SK-N-SH treated with all-trans-retinoic acid at 6 μM for 48 hours (cell line): ENCODE data around the gene RPUSD2.

Experiments used
- ATAC-seq: fragments of 200-7000 bp; cut with Tn5 transposase; 3 replicates; pipeline ENCODE4 v1.9.1; 2020; ENCODE audit warnings: mild to moderate bottlenecking, moderate library complexity
- ARNTL ChIP-seq: fragments of 450-650 bp; formaldehyde crosslinking; IDR thresholded peaks from 2 replicates; pipeline ENCODE4 v1.5.0; 2020; ENCODE audit warnings: low read depth, mild to moderate bottlenecking, moderate library complexity, borderline replicate concordance
- BACH2 ChIP-seq: fragments of 250-450 bp; sonication (Bioruptor Pico); IDR thresholded peaks from 2 replicates; pipeline ENCODE4 v1.9.0; 2021; ENCODE audit warnings: mild to moderate bottlenecking, borderline replicate concordance
- CSRNP3 ChIP-seq: fragments of 250-450 bp; sonication (Bioruptor Pico); IDR thresholded peaks from 2 replicates; pipeline ENCODE4 v1.5.1; 2021; ENCODE audit warnings: mild to moderate bottlenecking, moderate library complexity
- ESRRG ChIP-seq: fragments of 250-450 bp; sonication (Bioruptor Pico); IDR thresholded peaks from 2 replicates; pipeline ENCODE4 v1.6.1; 2021; ENCODE audit warnings: mild to moderate bottlenecking
- GLIS3 ChIP-seq: fragments of 250-450 bp; sonication (Bioruptor Pico); IDR thresholded peaks from 2 replicates; pipeline ENCODE4 v1.5.0; 2020; ENCODE audit warnings: mild to moderate bottlenecking, moderate library complexity
- PATZ1 ChIP-seq: fragments of 250-450 bp; sonication (Bioruptor Pico); IDR thresholded peaks from 2 replicates; pipeline ENCODE4 v1.8.0; 2020; ENCODE audit warnings: mild to moderate bottlenecking, moderate library complexity, borderline replicate concordance
- POU6F1 ChIP-seq: fragments of 250-450 bp; sonication (Bioruptor Pico); IDR thresholded peaks from 2 replicates; pipeline ENCODE4 v1.8.0; 2021; ENCODE audit warnings: low read depth, mild to moderate bottlenecking, moderate library complexity, borderline replicate concordance
- PPARA ChIP-seq: fragments of 250-450 bp; sonication (Bioruptor Pico); IDR thresholded peaks from 2 replicates; pipeline ENCODE4 v1.5.0; 2020; ENCODE audit warnings: mild to moderate bottlenecking, borderline replicate concordance
- SNAI2 ChIP-seq: fragments of 250-450 bp; sonication (Bioruptor Pico); IDR thresholded peaks from 2 replicates; pipeline ENCODE4 v1.5.0; 2020; ENCODE audit warnings: mild to moderate bottlenecking, moderate library complexity
- TCF4 ChIP-seq: fragments of 250-450 bp; sonication (Bioruptor Pico); IDR thresholded peaks from 2 replicates; pipeline ENCODE4 v1.8.0; 2021; ENCODE audit warnings: mild to moderate bottlenecking, moderate library complexity, borderline replicate concordance
- TSHZ2 ChIP-seq: fragments of 250-450 bp; sonication (Bioruptor Pico); IDR thresholded peaks from 2 replicates; pipeline ENCODE4 v1.5.0; 2020; ENCODE audit warnings: mild to moderate bottlenecking, moderate library complexity
- ZC3H10 ChIP-seq: fragments of 250-450 bp; sonication (Bioruptor Pico); IDR thresholded peaks from 2 replicates; pipeline ENCODE4 v1.5.1; 2021; ENCODE audit warnings: mild to moderate bottlenecking, moderate library complexity
- ZFP3 ChIP-seq: fragments of 250-450 bp; sonication (Bioruptor Pico); IDR thresholded peaks from 2 replicates; pipeline ENCODE4 v1.5.0; 2020; ENCODE audit warnings: mild to moderate bottlenecking, moderate library complexity
- ZFP30 ChIP-seq: fragments of 450-650 bp; formaldehyde crosslinking; IDR thresholded peaks from 2 replicates; pipeline ENCODE4 v1.5.0; 2022; ENCODE audit warnings: mild to moderate bottlenecking, moderate library complexity
- ZNF70 ChIP-seq: fragments of 450-650 bp; formaldehyde crosslinking; IDR thresholded peaks from 2 replicates; pipeline ENCODE4 v1.5.0; 2020; ENCODE audit warnings: mild to moderate bottlenecking, moderate library complexity
- ZNF8 ChIP-seq: fragments of 450-650 bp; formaldehyde crosslinking; IDR thresholded peaks from 2 replicates; pipeline ENCODE4 v1.5.0; 2020; ENCODE audit warnings: mild to moderate bottlenecking, moderate library complexity
- TF ChIP-seq, protein P1 (sequence below): fragments of 250-450 bp; sonication (Bioruptor Pico); IDR thresholded peaks from 2 replicates; pipeline ENCODE4 v1.5.1; 2020; ENCODE audit warnings: low read depth, mild to moderate bottlenecking, moderate library complexity

RPUSD2 gene

DNA sequence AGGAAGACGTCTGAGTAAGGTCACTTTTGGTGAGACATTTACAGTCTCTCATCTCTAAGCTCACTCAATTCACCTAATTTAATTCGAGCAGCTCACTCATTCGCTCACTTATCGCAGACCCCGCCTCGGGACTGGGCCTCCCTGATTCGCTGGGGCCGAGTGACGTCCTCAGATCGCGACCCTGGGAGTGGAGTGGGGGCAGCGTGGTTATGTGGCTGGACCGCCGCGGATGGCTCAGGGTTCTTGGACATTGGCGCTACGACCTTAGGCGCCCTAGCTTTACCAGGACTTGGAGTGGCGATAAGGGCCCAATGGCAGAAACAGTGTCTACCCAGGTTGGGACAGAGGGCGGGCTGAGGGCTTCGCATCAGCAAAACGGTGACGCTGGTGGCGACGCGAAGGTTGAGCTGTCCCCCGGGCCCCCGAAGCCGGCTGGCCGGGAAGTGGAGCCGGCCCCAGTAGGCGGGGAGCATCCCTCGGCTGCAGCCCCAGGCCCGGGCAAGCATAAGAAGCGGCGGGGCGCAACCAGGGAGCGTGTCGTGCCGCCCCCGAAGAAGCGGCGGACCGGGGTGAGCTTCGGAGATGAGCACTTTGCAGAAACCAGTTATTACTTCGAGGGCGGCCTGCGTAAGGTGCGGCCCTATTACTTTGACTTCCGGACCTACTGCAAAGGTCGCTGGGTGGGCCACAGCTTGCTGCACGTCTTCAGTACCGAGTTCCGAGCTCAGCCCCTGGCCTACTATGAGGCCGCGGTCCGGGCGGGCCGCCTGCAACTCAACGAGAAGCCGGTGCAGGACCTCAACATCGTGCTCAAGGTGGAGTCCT lies at the start of gene RPUSD2:
Gene RPUSD2 (plus strand): TSS at position 171 of the 825 bp plus-strand sequence. CDS start 39 bp downstream, at position 210.
- peak; percentile 71 for ATAC-seq
- no peak for TF ChIP-seq TCF4 (CRISPR knock-in tag)
- TF ChIP-seq ZFP30, result no peak
- no peak for TF ChIP-seq ZNF70
- no peak for TF ChIP-seq CSRNP3 (CRISPR knock-in tag)
- TF ChIP-seq PPARA (CRISPR knock-in tag), result no peak
- TF ChIP-seq BACH2 (CRISPR knock-in tag), result no peak
- TF ChIP-seq ZFP3 (CRISPR knock-in tag), result no peak
- TF ChIP-seq GLIS3 (CRISPR knock-in tag), result no peak
- TF ChIP-seq PATZ1 (CRISPR knock-in tag), result no peak
- TF ChIP-seq SNAI2 (CRISPR knock-in tag), result no peak
- no peak for TF ChIP-seq POU6F1 (CRISPR knock-in tag)
- no peak for TF ChIP-seq ESRRG (CRISPR knock-in tag)
- no peak for TF ChIP-seq ARNTL (CRISPR knock-in tag)
- TF ChIP-seq, protein P1, sequence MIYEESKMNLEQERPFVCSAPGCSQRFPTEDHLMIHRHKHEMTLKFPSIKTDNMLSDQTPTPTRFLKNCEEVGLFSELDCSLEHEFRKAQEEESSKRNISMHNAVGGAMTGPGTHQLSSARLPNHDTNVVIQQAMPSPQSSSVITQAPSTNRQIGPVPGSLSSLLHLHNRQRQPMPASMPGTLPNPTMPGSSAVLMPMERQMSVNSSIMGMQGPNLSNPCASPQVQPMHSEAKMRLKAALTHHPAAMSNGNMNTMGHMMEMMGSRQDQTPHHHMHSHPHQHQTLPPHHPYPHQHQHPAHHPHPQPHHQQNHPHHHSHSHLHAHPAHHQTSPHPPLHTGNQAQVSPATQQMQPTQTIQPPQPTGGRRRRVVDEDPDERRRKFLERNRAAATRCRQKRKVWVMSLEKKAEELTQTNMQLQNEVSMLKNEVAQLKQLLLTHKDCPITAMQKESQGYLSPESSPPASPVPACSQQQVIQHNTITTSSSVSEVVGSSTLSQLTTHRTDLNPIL (CRISPR knock-in tag), result no peak
- no peak for TF ChIP-seq ZNF8 (CRISPR knock-in tag)
- TF ChIP-seq TSHZ2 (CRISPR knock-in tag), result no peak

DNA sequence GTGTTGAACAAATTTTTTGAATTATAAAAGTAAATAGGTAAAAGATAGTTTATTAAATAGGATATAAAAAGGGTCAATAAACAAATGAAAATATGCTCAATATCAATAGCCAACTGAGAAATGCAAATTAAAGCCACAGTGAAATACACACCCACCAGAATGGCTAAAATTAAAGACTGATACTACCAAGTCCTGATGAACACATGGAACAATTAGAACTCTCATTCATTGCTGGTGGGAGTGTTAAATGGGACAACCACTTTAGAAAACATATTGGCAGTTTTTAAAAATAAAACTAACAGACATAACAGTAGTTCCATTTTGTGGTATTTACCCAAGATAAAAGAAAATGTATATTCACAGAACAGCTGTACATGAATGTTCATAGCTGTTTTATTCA lies 45.5 kb upstream of the RPUSD2 start:
- TF ChIP-seq ARNTL (CRISPR knock-in tag) (no peak), ZC3H10 (CRISPR knock-in tag) (no peak), POU6F1 (CRISPR knock-in tag) (no peak), SNAI2 (CRISPR knock-in tag) (no peak), TSHZ2 (CRISPR knock-in tag) (no peak)
- no peak for ATAC-seq
